Heart right ventricle (tissue), 16 donors: ENCODE measurements around the gene CNOT6. TPM values are rescaled to one million over a fixed set of nuclear protein-coding genes. Genes with fewer than 3 reads are reported as not detected.

Experiments used
- ATAC-seq, 8 donors: fragments of 200-7000 bp; cut with Tn5 transposase; one replicate each; pipeline ENCODE4 v1.9.1; 2020; ENCODE audit warnings: mild to moderate bottlenecking in 8 of 8, moderate library complexity in 8 of 8, moderate number of reproducible peaks in 1 of 8
- DNase-seq, 2 donors: peaks; one replicate each; pipeline ENCODE4 v3.0.0-alpha.2; 2020
- H3K27ac ChIP-seq, 10 donors: fragments of 200-600 bp; sonication (generic) in 2 of 10; one replicate each; pipeline versions ENCODE4 v1.5.0 to v1.8.0; 2020 to 2022; ENCODE audit warnings: mild to moderate bottlenecking in 3 of 10
- H3K27me3 ChIP-seq, 7 donors: fragments of 200-600 bp; one replicate each; pipeline ENCODE4 v1.8.0; 2021 to 2022; ENCODE audit warnings: mild to moderate bottlenecking in 2 of 7
- H3K36me3 ChIP-seq, 9 donors: fragments of 200-600 bp; sonication (generic) in 1 of 9; one replicate each; pipeline versions ENCODE4 v1.5.0 to v1.8.0; 2020 to 2022; ENCODE audit warnings: mild to moderate bottlenecking in 2 of 9
- H3K4me1 ChIP-seq, 9 donors: fragments of 200-600 bp; sonication (generic) in 1 of 9; one replicate each; pipeline versions ENCODE4 v1.5.0 to v1.8.0; 2020 to 2022; ENCODE audit warnings: mild to moderate bottlenecking in 4 of 9
- H3K4me3 ChIP-seq, 10 donors: fragments of 200-600 bp; sonication (generic) in 2 of 10; one replicate each; pipeline versions ENCODE4 v1.5.0 to v1.8.0; 2020 to 2022; ENCODE audit warnings: mild to moderate bottlenecking in 7 of 10, moderate library complexity in 2 of 10
- H3K9me3 ChIP-seq, 11 donors: fragments of 200-600 bp in 10 of 11; sonication (generic) in 2 of 11; one replicate each; pipeline versions ENCODE4 v1.5.0 to v1.8.0; 2013 to 2022; ENCODE audit warnings: mild to moderate bottlenecking in 2 of 11, control low read depth in 1 of 11, moderate library complexity in 1 of 11
- CTCF ChIP-seq, 9 donors: fragments of 200-600 bp; sonication (generic) in 2 of 9; IDR thresholded peaks; one replicate each; pipeline versions ENCODE4 v1.5.0 to v1.8.0; 2021 to 2022; ENCODE audit warnings: antibody characterized with exemption in 9 of 9, mild to moderate bottlenecking in 5 of 9, moderate library complexity in 1 of 9
- WGBS, 2 donors: extraction: QIAGEN DNeasy Blood & Tissue Kit; methylation state at CpG; one replicate each; pipeline ENCODE4 v1.1.7; 2013; ENCODE audit warnings: inconsistent platforms in 1 of 2; 5-methylcytosine and 5-hydroxymethylcytosine counted together
- intact Hi-C, 10 donors: fragments of 100-400 bp; cut with DNase I; formaldehyde crosslinking; loops; one replicate each; pipeline versions ENCODE4 v1.11.1 to v1.14.2; 2022
- polyA plus RNA-seq, 2 donors: library from polyadenylated mRNA; stranded (reverse); fragments of 200-250 nt; gene quantifications; one replicate each; pipeline ENCODE4 v1.2.3, GENCODE V29; 2013
- total RNA-seq, 10 donors: library from RNA; stranded (reverse); fragmentation: NEBNext Ultra II Directional in 3 of 10; extraction: Animal tissue kit (Norgen Biotek cat#: 25700) in 3 of 10; gene quantifications; one replicate each; pipeline versions ENCODE4 v1.2.1 to v1.2.4, GENCODE V29; 2021 to 2023
- donor health status: Arrhythmogenic right ventricular cardiomyopathy.
- donor health status: ischemic (EF 13 %, LVEDD 7.1; RV severe dilation, severe dysfunction).
- donor health status: healthy with polysubstance abuse.
- donor health status: DM: no; HTN: yes; CAD: no.
- donor health status: DM: no; HTN: no; CAD: no.
- donor health status: ischemic (EF 25% LVEDD 6.9; RV normal size, moderate dysfunction).
- donor health status: ischemic (EF 25% LVEDD 5.7; RV mildly dilated, moderate dysfunction).
- donor health status: healthy.
- donor health status: DM: yes; HTN: yes; CAD: no.
- donor health status: Ischemic cardiomyopathy.
- donor health status: ischemic (EF 35%, LVEDD 5.7; RV mildly dilated, moderate dysfunction).
- donor health status: nonischemic (EF 11% LVEDD 7.7; RV severe dilation, severe dysfunction).
- donor health status: DM: yes; HTN: yes; CAD: no.
- donor health status: PGD.
- donor health status: ischemic (EF 29% LVEDD 5.4; RV normal size, mild dysfunction).
- donor health status: nonischemic (EF 23%, LVEDD 6.1; RV moderate dilation, normal function).

The CNOT6 gene
- total and polyA plus RNA-seq, 12 donors = 3.8 to 20.5 (median 13.1) TPM

- ATAC-seq (no peak), DNase-seq (no peak)
- peaks cover 0 to 38% (median 16%) of the 10 kb centered on the region in 7 donors for H3K27me3 ChIP-seq
- H3K36me3 ChIP-seq = no peaks in the 10 kb centered on the region
- no peaks in the 10 kb centered on the region for H3K9me3 ChIP-seq
- no peak overlapping the region for H3K27ac ChIP-seq
- 73 to 83% methylated on average over 18 of the region's 18 CpGs for WGBS, 2 donors
- TF ChIP-seq CTCF (IDR thresholded peaks at IDR 0.05) = no peak
- intact Hi-C loops = loop anchor here in 3 of 10 donors (2.0 to 10.0 kb wide), 3 partner anchors 173 to 343 kb away; no protein-coding TSS in a partner anchor
- peaks cover 0 to 18% (median 0%) of the 10 kb centered on the region in 9 donors for H3K4me1 ChIP-seq
- no peak overlapping the region for H3K4me3 ChIP-seq
Measured at GRCh38 chr5:180467989-180468731, 26.0 kb upstream of the CNOT6 start.

GRCh38 chr5:180468732-180469585 is 25.2 kb upstream of the CNOT6 start:
- intact Hi-C loops = loop anchor here in 3 of 10 donors (2.0 to 10.0 kb wide), 3 partner anchors 174 to 344 kb away; no protein-coding TSS in a partner anchor
- H3K4me1 ChIP-seq = peaks cover 0 to 18% (median 0%) of the 10 kb centered on the region in 9 donors
- WGBS, 2 donors = 72 to 75% methylated on average over 22 of the region's 22 CpGs
- ATAC-seq (no peak), DNase-seq (no peak)
- H3K27me3 ChIP-seq = peaks cover 0 to 30% (median 16%) of the 10 kb centered on the region in 7 donors
- TF ChIP-seq CTCF (IDR thresholded peaks at IDR 0.05) = no peak
- no peak overlapping the region for H3K27ac ChIP-seq
- H3K9me3 ChIP-seq = no peaks in the 10 kb centered on the region
- no peaks in the 10 kb centered on the region for H3K36me3 ChIP-seq
- no peak overlapping the region for H3K4me3 ChIP-seq

GRCh38 chr5:180469586-180469865 is 24.7 kb upstream of the CNOT6 start:
- H3K4me1 ChIP-seq = peaks cover 0 to 18% (median 0%) of the 10 kb centered on the region in 9 donors
- peaks cover 0 to 29% (median 16%) of the 10 kb centered on the region in 7 donors for H3K27me3 ChIP-seq
- no peak overlapping the region for H3K4me3 ChIP-seq
- DNase-seq = no peak
- intact Hi-C loops = loop anchor here in 3 of 10 donors (2.0 to 10.0 kb wide), 3 partner anchors 175 to 345 kb away; no protein-coding TSS in a partner anchor
- H3K27ac ChIP-seq = no peak overlapping the region
- no peaks in the 10 kb centered on the region for H3K36me3 ChIP-seq
- H3K9me3 ChIP-seq = no peaks in the 10 kb centered on the region
- 75 to 88% methylated on average over 2 of the region's 2 CpGs for WGBS, 2 donors
- ATAC-seq = no peak
- no peak for TF ChIP-seq CTCF (IDR thresholded peaks at IDR 0.05)

GRCh38 chr5:180469866-180470265 is 24.3 kb upstream of the CNOT6 start:
- DNase-seq (no peak), ATAC-seq (no peak)
- Histone ChIP-seq H3K27me3 (peaks cover 0 to 29% (median 16%) of the 10 kb centered on the region in 7 donors), H3K36me3 (no peaks in the 10 kb centered on the region), H3K4me1 (peaks cover 0 to 18% (median 0%) of the 10 kb centered on the region in 9 donors), H3K27ac (no peak overlapping the region), H3K9me3 (no peaks in the 10 kb centered on the region), H3K4me3 (no peak overlapping the region)
- intact Hi-C loops = loop anchor here in 8 of 10 donors (2.0 to 10.0 kb wide), 7 partner anchors 175 to 345 kb away; partner anchors contain the start of gene MAPK9 (in 1 of the 8)
- 93 to 97% methylated on average over 1 of the region's 1 CpG for WGBS, 2 donors
- TF ChIP-seq CTCF (IDR thresholded peaks at IDR 0.05) = no peak
